K562 (cell line): Measurements from ENCODE around the gene SLC35A1. TPM values are rescaled to one million over a fixed set of nuclear protein-coding genes. Genes with fewer than 3 reads are reported as not detected.

Source experiments
- ATAC-seq: fragments of 200-7000 bp; cut with Tn5 transposase; 3 replicates; pipeline ENCODE4 v1.9.1; 2020; ENCODE audit warnings: moderate library complexity
- BruUV-seq: library from RNA; stranded (reverse); fragments of 400-500 nt; replicated peaks from 2 replicates; lab custom pipeline; 2021; lab: Mats Ljungman, UMichigan
- CTCF ChIA-PET: fragments of 300-600 bp; formaldehyde crosslinking; extraction: SDS; loops from one replicate; lab custom pipeline; 2021; ENCODE audit warnings: low intra/inter-chr PET ratio; lab: Yijun Ruan, JAX
- POLR2A ChIA-PET: fragments of 300-600, 350-650 bp; sonication (Branson Sonifier 250); formaldehyde crosslinking; extraction: SDS; loops from one replicate; lab custom pipeline; 2021; ENCODE audit warnings: antibody characterized with exemption, inconsistent platforms; lab: Yijun Ruan, JAX
- DNase-seq, 4 experiments: peaks; one replicate each; pipeline versions ENCODE4 v3.0.0 to v3.0.0-alpha.2; 2011 to 2018; ENCODE audit warnings: low spot score in 3 of 4, mixed read lengths in 3 of 4; ENCODE audit errors: extremely low read depth in 1 of 4
- FAIRE-seq: peaks from 2 replicates; lab custom pipeline; 2011; peaks lifted over from hg19 to GRCh38; lab: Jason Lieb, UNC
- H2AFZ ChIP-seq: 2 replicates; pipeline ENCODE4 v1.6.0; 2011; ENCODE audit warnings: low read depth, low read length, control low read depth, inconsistent platforms
- H3K27ac ChIP-seq: fragments of 200-600 bp; 3 replicates; pipeline ENCODE4 v1.8.0; 2011; ENCODE audit warnings: low read depth, mild to moderate bottlenecking, control low read depth, inconsistent platforms, low read length, moderate library complexity, mixed read lengths; ENCODE audit errors: extremely low read depth
- H3K27me3 ChIP-seq, 2 experiments: fragments of 300-600 bp in 1 of 2; 2 replicates in 1 of 2; 3 replicates in 1 of 2; pipeline versions ENCODE4 v1.6.0 to v1.8.0; 2011; ENCODE audit warnings: inconsistent platforms in 2 of 2, low read length in 2 of 2, mild to moderate bottlenecking in 1 of 2, mixed read lengths in 1 of 2, moderate library complexity in 1 of 2; ENCODE audit not compliant: control insufficient read depth in 2 of 2, insufficient read depth in 2 of 2
- H3K36me3 ChIP-seq: fragments of 300-600 bp; 3 replicates; pipeline ENCODE4 v1.8.0; 2011; ENCODE audit warnings: mild to moderate bottlenecking, low read length, inconsistent platforms; ENCODE audit not compliant: control insufficient read depth, insufficient read depth
- H3K4me1 ChIP-seq, 2 experiments: fragments of 200-600 bp in 1 of 2; replicated peaks in 1 of 2; 2 replicates in 1 of 2; 3 replicates in 1 of 2; pipeline versions ENCODE4 v1.5.1 to v1.8.0; 2011; ENCODE audit warnings: inconsistent platforms in 2 of 2, low read length in 2 of 2, mild to moderate bottlenecking in 1 of 2, mixed read lengths in 1 of 2, moderate library complexity in 1 of 2; ENCODE audit not compliant: control insufficient read depth in 2 of 2, insufficient read depth in 2 of 2
- H3K4me2 ChIP-seq: 2 replicates; pipeline ENCODE4 v1.6.1; 2011; ENCODE audit warnings: low read length, control low read depth, inconsistent platforms, mixed read lengths; ENCODE audit not compliant: insufficient read depth
- H3K4me3 ChIP-seq: fragments of 200-600 bp; sonication (generic), shearing (Covaris generic); 2 replicates; pipeline ENCODE4 v1.5.1; 2016; ENCODE audit warnings: control low read depth, inconsistent platforms
- H3K79me2 ChIP-seq: fragments of 200-600 bp; 3 replicates; pipeline ENCODE4 v1.8.0; 2011; ENCODE audit warnings: low read length, inconsistent platforms; ENCODE audit not compliant: control insufficient read depth, insufficient read depth
- H3K9ac ChIP-seq, 2 experiments: 2 replicates each; pipeline versions ENCODE4 v1.6.0 to v1.6.1; 2011; ENCODE audit warnings: low read depth in 2 of 2, low read length in 2 of 2, control low read depth in 1 of 2, inconsistent platforms in 1 of 2, mild to moderate bottlenecking in 1 of 2, mixed read lengths in 1 of 2; ENCODE audit not compliant: insufficient read depth in 1 of 2
- H3K9me1 ChIP-seq: one replicate; pipeline ENCODE4 v1.6.0; 2011; ENCODE audit warnings: inconsistent platforms, mild to moderate bottlenecking, low read length, moderate library complexity; ENCODE audit not compliant: control insufficient read depth, insufficient read depth
- H3K9me3 ChIP-seq: replicated peaks from 2 replicates; pipeline ENCODE4 v1.5.1; 2011; ENCODE audit warnings: low read depth, low read length, inconsistent platforms; ENCODE audit not compliant: control insufficient read depth, insufficient read depth
- H4K20me1 ChIP-seq: replicated peaks from 2 replicates; pipeline ENCODE4 v1.6.1; 2011; ENCODE audit warnings: low read length, inconsistent platforms, mixed read lengths; ENCODE audit not compliant: control insufficient read depth, insufficient read depth
- HDAC2 ChIP-seq: fragments of 450-650 bp; IDR thresholded peaks from 2 replicates; pipeline ENCODE4 v1.6.1; 2016; ENCODE audit warnings: mild to moderate bottlenecking
- HNRNPH1 ChIP-seq: fragments of 200-400 bp; formaldehyde crosslinking; optimal IDR thresholded peaks from 2 replicates; pipeline ENCODE3; 2017; ENCODE audit warnings: low read depth, mild to moderate bottlenecking, low read length, moderate library complexity
- MIER1 ChIP-seq: fragments of 450-650 bp; IDR thresholded peaks from 2 replicates; pipeline ENCODE4 v1.6.1; 2016; ENCODE audit warnings: antibody characterized with exemption, mild to moderate bottlenecking, low read depth
- RAD21 ChIP-seq, 2 experiments: fragments of 250-450 bp in 1 of 2; fragments of 450-650 bp in 1 of 2; sonication (Bioruptor Pico) in 1 of 2; formaldehyde crosslinking in 1 of 2; IDR thresholded peaks in 1 of 2; conservative IDR thresholded peaks in 1 of 2; 2 replicates each; pipeline versions ENCODE4 v1.4.0 to v1.8.0; 2020 to 2022; ENCODE audit warnings: mild to moderate bottlenecking in 2 of 2, moderate library complexity in 1 of 2
- RUNX1 ChIP-seq: sonication (generic); IDR thresholded peaks from 2 replicates; pipeline ENCODE4 v1.6.1; 2016; ENCODE audit warnings: antibody characterized with exemption, low read depth
- SMC3 ChIP-seq: conservative IDR thresholded peaks from 2 replicates; pipeline ENCODE4 v1.6.1; 2011; ENCODE audit warnings: low read depth, low read length, improper control_type of control experiment; ENCODE audit not compliant: insufficient read depth
- SP1 ChIP-seq: sonication (generic); formaldehyde crosslinking; IDR thresholded peaks from 2 replicates; pipeline ENCODE4 v1.8.1; 2022; ENCODE audit warnings: mild to moderate bottlenecking, missing genetic modification reagents
- ZNF778 ChIP-seq: fragments of 450-650 bp; formaldehyde crosslinking; IDR thresholded peaks from 2 replicates; pipeline ENCODE4 v1.4.0; 2020; ENCODE audit warnings: mild to moderate bottlenecking, moderate library complexity
- WGBS: fragments of 100-300 bp; shearing (Covaris generic); methylation state at CpG from one replicate; pipeline ENCODE4 v1.1.6; 2016; ENCODE audit warnings: low coverage, mixed read lengths; ENCODE audit not compliant: insufficient coverage; ENCODE audit errors: missing lambda C conversion rate; 5-methylcytosine and 5-hydroxymethylcytosine counted together
- in situ Hi-C: fragments of 300-500 bp; cut with MboI; formaldehyde crosslinking; loops from 4 replicates; pipeline ENCODE4 v1.15.0; 2018; ENCODE audit warnings: inconsistent platforms, mixed read lengths
- intact Hi-C: fragments of 100-400 bp; cut with micrococcal nuclease; formaldehyde crosslinking; loops from 2 replicates; pipeline ENCODE4 v1.14.2; 2022
- polyA plus RNA-seq, 8 experiments: library from polyadenylated mRNA; depleted of rRNA in 4 of 8; stranded (reverse) in 5 of 8; unstranded in 3 of 8; fragments of >200 nt; fragmentation: Nextera tagmentation in 2 of 8; fragmentation: Illumina TruSeq in 1 of 8; extraction: Ambion mirVana in 2 of 8; extraction: Trizol in 1 of 8; gene quantifications; 2 replicates each; pipeline versions ENCODE4 v1.2.1 to v1.2.3, GENCODE V29; 2011 to 2014; ENCODE audit warnings: inconsistent platforms in 1 of 8, missing spikeins in 1 of 8
- total RNA-seq, 7 experiments: library from RNA; depleted of rRNA in 6 of 7; stranded (reverse); fragments of >200 nt in 6 of 7; fragmentation: Illumina TruSeq in 2 of 7; extraction: Trizol in 2 of 7; gene quantifications; 2 replicates each; pipeline versions ENCODE4 v1.2.1 to v1.2.3, GENCODE V29; 2011 to 2021; ENCODE audit warnings: low replicate concordance in 1 of 7
- TF ChIP-seq, protein P1 (sequence below): fragments of 450-650 bp; IDR thresholded peaks from 2 replicates; pipeline ENCODE4 v1.6.1; 2016; ENCODE audit warnings: mild to moderate bottlenecking
- TF ChIP-seq, protein P2 (sequence below): IDR thresholded peaks from 2 replicates; pipeline ENCODE4 v1.6.1; 2011; ENCODE audit warnings: borderline replicate concordance, low read depth, mild to moderate bottlenecking, moderate library complexity, low read length; ENCODE audit not compliant: insufficient read depth, poor library complexity, severe bottlenecking
- TF ChIP-seq, protein P3 (sequence below), 3 experiments: fragments of 200-800 bp in 1 of 3; sonication (Bioruptor generic) in 1 of 3; sonication (generic) in 1 of 3; formaldehyde crosslinking in 1 of 3; IDR thresholded peaks; 2 replicates each; pipeline versions ENCODE4 v1.6.1 to v1.8.0; 2016 to 2022; ENCODE audit warnings: mild to moderate bottlenecking in 2 of 3, missing compliant biosample characterization in 2 of 3, missing genetic modification characterization in 2 of 3, missing genetic modification reagents in 1 of 3
- TF ChIP-seq, protein P4 (sequence below), 3 experiments: IDR thresholded peaks in 2 of 3; conservative IDR thresholded peaks in 1 of 3; 2 replicates each; pipeline ENCODE4 v1.5.1; 2011 to 2012; ENCODE audit warnings: low read length in 3 of 3, mild to moderate bottlenecking in 3 of 3, control low read depth in 2 of 3, improper control_type of control experiment in 1 of 3, inconsistent platforms in 1 of 3, low read depth in 1 of 3, mixed read lengths in 1 of 3, moderate library complexity in 1 of 3; ENCODE audit not compliant: insufficient read depth in 2 of 3

Gene SLC35A1
- total and polyA plus RNA-seq, 9 of the 15 experiments (the other 6 are each of a cell fraction or from before 2014, with no cell fraction given) = 7.5 to 37.1 (median 14.9) TPM

DNA sequence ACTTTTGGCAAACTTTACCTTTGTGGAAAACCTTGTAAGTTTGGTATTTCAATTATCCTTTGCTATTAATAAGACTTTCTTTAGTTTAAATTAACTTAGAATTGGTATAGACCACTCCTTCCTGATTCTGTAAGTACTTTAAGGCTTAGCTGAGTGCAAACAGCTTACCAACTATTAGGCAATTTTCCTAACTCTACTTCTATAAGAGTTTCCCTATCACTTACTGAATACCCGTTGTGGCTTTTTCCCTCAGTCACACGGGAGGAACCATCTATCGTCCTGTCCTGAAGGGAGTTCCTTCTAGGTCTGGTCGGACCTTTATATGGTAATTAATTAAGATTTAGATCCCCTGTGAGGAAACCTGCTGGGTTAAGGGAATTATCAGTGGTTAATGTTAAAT lies 9.6 kb downstream of the SLC35A1 start (continued):
- TF ChIP-seq, protein P1, sequence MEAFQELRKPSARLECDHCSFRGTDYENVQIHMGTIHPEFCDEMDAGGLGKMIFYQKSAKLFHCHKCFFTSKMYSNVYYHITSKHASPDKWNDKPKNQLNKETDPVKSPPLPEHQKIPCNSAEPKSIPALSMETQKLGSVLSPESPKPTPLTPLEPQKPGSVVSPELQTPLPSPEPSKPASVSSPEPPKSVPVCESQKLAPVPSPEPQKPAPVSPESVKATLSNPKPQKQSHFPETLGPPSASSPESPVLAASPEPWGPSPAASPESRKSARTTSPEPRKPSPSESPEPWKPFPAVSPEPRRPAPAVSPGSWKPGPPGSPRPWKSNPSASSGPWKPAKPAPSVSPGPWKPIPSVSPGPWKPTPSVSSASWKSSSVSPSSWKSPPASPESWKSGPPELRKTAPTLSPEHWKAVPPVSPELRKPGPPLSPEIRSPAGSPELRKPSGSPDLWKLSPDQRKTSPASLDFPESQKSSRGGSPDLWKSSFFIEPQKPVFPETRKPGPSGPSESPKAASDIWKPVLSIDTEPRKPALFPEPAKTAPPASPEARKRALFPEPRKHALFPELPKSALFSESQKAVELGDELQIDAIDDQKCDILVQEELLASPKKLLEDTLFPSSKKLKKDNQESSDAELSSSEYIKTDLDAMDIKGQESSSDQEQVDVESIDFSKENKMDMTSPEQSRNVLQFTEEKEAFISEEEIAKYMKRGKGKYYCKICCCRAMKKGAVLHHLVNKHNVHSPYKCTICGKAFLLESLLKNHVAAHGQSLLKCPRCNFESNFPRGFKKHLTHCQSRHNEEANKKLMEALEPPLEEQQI = no peak
- no peak for TF ChIP-seq HNRNPH1
- no peak for TF ChIP-seq SP1 (CRISPR knock-in tag)
- no peak for TF ChIP-seq RUNX1
- no peak for TF ChIP-seq ZNF778 (CRISPR knock-in tag)

DNA sequence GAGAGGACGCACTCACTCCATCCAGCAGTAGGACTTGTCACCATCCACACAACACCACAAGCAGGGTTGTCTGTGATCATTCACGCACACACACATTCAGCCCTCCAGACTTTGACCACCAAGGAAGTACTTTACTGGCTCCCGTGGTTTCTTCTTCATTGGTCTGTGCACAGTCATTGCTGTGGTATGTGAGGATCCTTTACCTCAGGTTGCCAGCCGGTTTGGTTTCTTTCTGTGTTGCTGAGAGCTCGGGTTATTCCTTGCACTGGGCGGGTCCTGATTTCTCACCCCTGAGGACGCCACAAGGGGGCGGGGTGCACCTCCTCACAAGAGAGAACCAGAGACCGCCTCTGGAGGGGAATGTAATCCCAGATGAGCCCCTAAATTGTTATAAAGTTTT lies 11.2 kb downstream of the SLC35A1 start:
- no TSS peak for BruUV-seq
- no peak overlapping the region for H3K27ac ChIP-seq
- H3K4me3 ChIP-seq = no peak overlapping the region
- no peaks in the 10 kb centered on the region for H3K9me1 ChIP-seq
- ChIA-PET POLR2A (no interaction called here), CTCF (interaction anchor here (0.6 kb wide), 2 partner anchors 417 to 1386 kb away, joined by 3 to 7 read pairs; no protein-coding TSS in a partner anchor)
- H3K9ac ChIP-seq = no peak overlapping the region
- intact Hi-C loops = loop anchor here (10.0 kb wide), 1 partner anchor 311 kb away; no protein-coding TSS in a partner anchor
- H3K36me3 ChIP-seq = no peaks in the 10 kb centered on the region
- ATAC-seq = peak; percentile 92
- 61% methylated on average over 8 of the region's 9 CpGs for WGBS
- H3K79me2 ChIP-seq = no peaks in the 10 kb centered on the region
- H4K20me1 ChIP-seq = no peaks in the 10 kb centered on the region
- H3K4me1 ChIP-seq = no peaks in the 10 kb centered on the region
- no peaks in the 10 kb centered on the region for H3K9me3 ChIP-seq
- peak overlapping the region; percentile 4; the same call in 1 of the 2 replicates for H2AFZ ChIP-seq
- peak; percentile 13 to 52 (median 26) for DNase-seq
- no peak overlapping the region for H3K4me2 ChIP-seq
- in situ Hi-C loops = no loop called here
- no peaks in the 10 kb centered on the region for H3K27me3 ChIP-seq
- peak; percentile 26 for FAIRE-seq
- TF ChIP-seq RAD21 (CRISPR knock-in tag; conservative IDR thresholded peaks at IDR 0.05 in 1 of 2, IDR thresholded peaks at IDR 0.05 in 1 of 2) = peak in 1 of 2 experiments; percentile 24; a peak in 1 of 4 replicates
- TF ChIP-seq, protein P2, sequence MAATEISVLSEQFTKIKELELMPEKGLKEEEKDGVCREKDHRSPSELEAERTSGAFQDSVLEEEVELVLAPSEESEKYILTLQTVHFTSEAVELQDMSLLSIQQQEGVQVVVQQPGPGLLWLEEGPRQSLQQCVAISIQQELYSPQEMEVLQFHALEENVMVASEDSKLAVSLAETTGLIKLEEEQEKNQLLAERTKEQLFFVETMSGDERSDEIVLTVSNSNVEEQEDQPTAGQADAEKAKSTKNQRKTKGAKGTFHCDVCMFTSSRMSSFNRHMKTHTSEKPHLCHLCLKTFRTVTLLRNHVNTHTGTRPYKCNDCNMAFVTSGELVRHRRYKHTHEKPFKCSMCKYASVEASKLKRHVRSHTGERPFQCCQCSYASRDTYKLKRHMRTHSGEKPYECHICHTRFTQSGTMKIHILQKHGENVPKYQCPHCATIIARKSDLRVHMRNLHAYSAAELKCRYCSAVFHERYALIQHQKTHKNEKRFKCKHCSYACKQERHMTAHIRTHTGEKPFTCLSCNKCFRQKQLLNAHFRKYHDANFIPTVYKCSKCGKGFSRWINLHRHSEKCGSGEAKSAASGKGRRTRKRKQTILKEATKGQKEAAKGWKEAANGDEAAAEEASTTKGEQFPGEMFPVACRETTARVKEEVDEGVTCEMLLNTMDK = peak; percentile 84
- TF ChIP-seq, protein P3, sequence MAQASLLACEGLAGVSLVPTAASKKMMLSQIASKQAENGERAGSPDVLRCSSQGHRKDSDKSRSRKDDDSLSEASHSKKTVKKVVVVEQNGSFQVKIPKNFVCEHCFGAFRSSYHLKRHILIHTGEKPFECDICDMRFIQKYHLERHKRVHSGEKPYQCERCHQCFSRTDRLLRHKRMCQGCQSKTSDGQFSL (CRISPR knock-in tag; IDR thresholded peaks at IDR 0.05) = no peak
- TF ChIP-seq, protein P3 (tag; IDR thresholded peaks at IDR 0.05) = no peak
- 0 out of 2 replicates have a peak, but pooled peaks have one; percentile 38 for TF ChIP-seq SMC3
- TF ChIP-seq MIER1 = no peak
- TF ChIP-seq, protein P4, sequence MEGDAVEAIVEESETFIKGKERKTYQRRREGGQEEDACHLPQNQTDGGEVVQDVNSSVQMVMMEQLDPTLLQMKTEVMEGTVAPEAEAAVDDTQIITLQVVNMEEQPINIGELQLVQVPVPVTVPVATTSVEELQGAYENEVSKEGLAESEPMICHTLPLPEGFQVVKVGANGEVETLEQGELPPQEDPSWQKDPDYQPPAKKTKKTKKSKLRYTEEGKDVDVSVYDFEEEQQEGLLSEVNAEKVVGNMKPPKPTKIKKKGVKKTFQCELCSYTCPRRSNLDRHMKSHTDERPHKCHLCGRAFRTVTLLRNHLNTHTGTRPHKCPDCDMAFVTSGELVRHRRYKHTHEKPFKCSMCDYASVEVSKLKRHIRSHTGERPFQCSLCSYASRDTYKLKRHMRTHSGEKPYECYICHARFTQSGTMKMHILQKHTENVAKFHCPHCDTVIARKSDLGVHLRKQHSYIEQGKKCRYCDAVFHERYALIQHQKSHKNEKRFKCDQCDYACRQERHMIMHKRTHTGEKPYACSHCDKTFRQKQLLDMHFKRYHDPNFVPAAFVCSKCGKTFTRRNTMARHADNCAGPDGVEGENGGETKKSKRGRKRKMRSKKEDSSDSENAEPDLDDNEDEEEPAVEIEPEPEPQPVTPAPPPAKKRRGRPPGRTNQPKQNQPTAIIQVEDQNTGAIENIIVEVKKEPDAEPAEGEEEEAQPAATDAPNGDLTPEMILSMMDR (IDR thresholded peaks at IDR 0.05 in 2 of 3, conservative IDR thresholded peaks at IDR 0.05 in 1 of 3; ENCODE audit: insufficient read depth in 2 of 3, low read depth in 1 of 3, low read length in 3 of 3) = peak; percentile 51 to 55 (median 52); a peak in 5 of 6 replicates
- no peak for TF ChIP-seq HDAC2
